Measurements from ENCODE around the gene CISH. TPM values are rescaled to one million over a fixed set of nuclear protein-coding genes. Genes with fewer than 3 reads are reported as not detected.

Gene CISH
- total RNA-seq, 1 donor from 2014 or later, result 4.7 TPM

DNA sequence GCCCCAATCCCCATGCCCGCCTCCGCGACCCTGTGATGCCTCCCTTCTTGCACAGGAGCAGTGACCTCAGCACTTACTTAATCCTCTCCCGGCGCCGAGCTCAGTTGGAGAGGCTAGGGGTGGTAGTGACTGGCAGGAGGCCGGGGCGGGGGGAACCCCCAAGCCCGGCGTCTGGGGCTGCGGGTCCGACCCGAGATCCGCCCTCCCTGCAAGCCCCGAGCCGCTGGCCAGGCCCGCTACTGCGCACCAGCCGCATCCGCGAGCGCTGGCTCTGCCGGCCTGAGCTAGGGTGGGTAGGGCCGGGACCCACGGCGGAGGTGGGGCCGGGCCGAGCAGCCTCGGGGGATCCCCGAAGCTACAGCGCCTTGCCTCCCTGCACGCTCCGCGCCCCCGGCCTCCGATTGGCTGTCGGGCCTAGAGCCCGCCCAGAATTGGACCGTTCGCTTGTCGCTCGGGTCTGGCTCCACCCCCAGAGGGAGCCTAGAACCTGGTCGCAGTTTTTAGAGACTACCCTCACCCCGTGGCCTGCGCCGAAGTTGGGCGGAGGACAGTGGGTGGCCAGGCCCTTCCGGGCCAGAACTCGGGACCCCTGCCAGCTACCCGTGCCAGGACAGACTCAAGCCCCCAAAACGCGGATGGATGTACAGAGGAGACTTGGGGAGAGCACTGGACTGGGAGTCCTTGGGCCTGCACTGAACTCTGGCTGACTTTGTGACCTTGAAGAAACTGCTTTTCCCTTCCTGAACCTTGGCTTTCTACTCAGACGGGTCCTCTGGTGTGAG lies 44.0 kb downstream of the CISH start, which contains the start of gene C3orf18:
Gene C3orf18 (minus strand): TSS at position 362 of the 782 bp plus-strand sequence. CDS start 2,048 bp downstream, outside the sequence.
- H3K9ac ChIP-seq (ENCODE audit: low read depth in 1 of 3, low read length in 3 of 3), result peak within 1 kb of the TSS; percentile 79 to 96 (median 94)
- H3K36me3 ChIP-seq (ENCODE audit: control insufficient read depth in 3 of 3, insufficient read depth in 3 of 3, low read length in 3 of 3), result peaks cover 0 to 9% (median 4%) of the 10 kb centered on the region in 3 donors
- peak within 1 kb of the TSS; percentile 85 for H3K27ac ChIP-seq (ENCODE audit: low read depth, low read length)
- H3K4me1 ChIP-seq (ENCODE audit: control insufficient read depth in 3 of 3, insufficient read depth in 3 of 3, low read length in 3 of 3), result peaks cover 32 to 40% (median 34%) of the 10 kb centered on the region in 3 donors
- H3K27me3 ChIP-seq (ENCODE audit: control insufficient read depth in 3 of 3, insufficient read depth in 3 of 3, low read length in 3 of 3), result no peaks in the 10 kb centered on the region
- H3K9me3 ChIP-seq (ENCODE audit: control insufficient read depth in 3 of 3, low read length in 3 of 3), result no peaks in the 10 kb centered on the region
- peak within 1 kb of the TSS; percentile 97 to 100 (median 99) for H3K4me3 ChIP-seq (ENCODE audit: low read length in 3 of 3)

GRCh38 chr3:50567011-50567385 lies 44.6 kb downstream of the CISH start:
- Histone ChIP-seq H3K4me3 (ENCODE audit: low read length in 3 of 3) (peak overlapping the region; percentile 97 to 100 (median 99)), H3K27ac (ENCODE audit: low read depth, low read length) (peak overlapping the region; percentile 85), H3K27me3 (ENCODE audit: control insufficient read depth in 3 of 3, insufficient read depth in 3 of 3, low read length in 3 of 3) (no peaks in the 10 kb centered on the region), H3K36me3 (ENCODE audit: control insufficient read depth in 3 of 3, insufficient read depth in 3 of 3, low read length in 3 of 3) (peaks cover 0 to 8% (median 4%) of the 10 kb centered on the region in 3 donors), H3K9ac (ENCODE audit: low read depth in 1 of 3, low read length in 3 of 3) (peak overlapping the region; percentile 72 to 96 (median 79)), H3K9me3 (ENCODE audit: control insufficient read depth in 3 of 3, low read length in 3 of 3) (no peaks in the 10 kb centered on the region), H3K4me1 (ENCODE audit: control insufficient read depth in 3 of 3, insufficient read depth in 3 of 3, low read length in 3 of 3) (peaks cover 27 to 36% (median 29%) of the 10 kb centered on the region in 3 donors)

DNA sequence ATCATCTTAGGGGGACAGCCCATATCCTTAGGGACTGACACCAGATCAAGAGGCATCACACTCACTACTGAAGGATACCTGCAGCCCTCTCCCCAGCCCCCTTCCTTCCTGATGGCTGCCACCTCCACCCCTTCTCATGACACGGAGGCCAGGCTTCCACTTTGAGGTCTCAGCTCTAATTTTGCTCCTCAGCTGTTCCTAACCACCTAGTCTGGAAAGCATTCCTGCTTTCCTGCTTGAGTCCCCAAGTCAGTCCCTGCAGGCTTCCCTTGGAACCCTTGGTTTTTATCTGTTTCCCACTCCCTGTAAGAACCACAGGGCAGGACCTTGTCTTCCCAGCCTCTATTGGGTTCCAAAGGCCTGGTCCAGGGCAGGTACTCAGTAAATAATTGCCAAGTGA lies 47.3 kb downstream of the CISH start:
- no peaks in the 10 kb centered on the region for H3K27me3 ChIP-seq (ENCODE audit: control insufficient read depth in 3 of 3, insufficient read depth in 3 of 3, low read length in 3 of 3)
- H3K36me3 ChIP-seq (ENCODE audit: control insufficient read depth in 3 of 3, insufficient read depth in 3 of 3, low read length in 3 of 3), result peaks cover 4 to 14% (median 4%) of the 10 kb centered on the region in 3 donors
- no peak overlapping the region for H3K4me3 ChIP-seq (ENCODE audit: low read length in 3 of 3)
- H3K9me3 ChIP-seq (ENCODE audit: control insufficient read depth in 3 of 3, low read length in 3 of 3), result no peaks in the 10 kb centered on the region
- peak overlapping the region in 1 of 3 donors; percentile 16 for H3K9ac ChIP-seq (ENCODE audit: low read depth in 1 of 3, low read length in 3 of 3)
- H3K27ac ChIP-seq (ENCODE audit: low read depth, low read length), result no peak overlapping the region
- peaks cover 18 to 21% (median 20%) of the 10 kb centered on the region in 3 donors for H3K4me1 ChIP-seq (ENCODE audit: control insufficient read depth in 3 of 3, insufficient read depth in 3 of 3, low read length in 3 of 3)

DNA sequence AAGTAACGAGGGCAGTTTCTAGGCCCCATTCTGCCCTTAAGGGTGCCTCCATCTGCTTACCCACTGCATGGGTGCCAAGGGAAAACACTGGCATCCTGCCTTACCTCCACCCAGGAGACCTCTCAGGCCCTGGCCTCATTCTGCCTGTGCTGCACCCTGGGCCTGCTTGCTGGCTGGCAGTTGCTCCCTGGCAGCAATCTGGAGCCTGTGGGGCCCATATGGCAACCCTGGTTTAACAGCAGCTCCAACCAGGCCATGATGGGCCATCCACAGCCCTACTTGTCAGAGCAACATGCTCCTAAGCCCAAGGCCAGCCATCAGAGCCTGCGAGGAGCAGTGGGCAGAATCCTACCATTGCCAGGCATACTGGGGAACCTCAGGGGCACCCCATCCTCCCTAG lies 47.7 kb downstream of the CISH start:
- H3K27me3 ChIP-seq (ENCODE audit: control insufficient read depth in 3 of 3, insufficient read depth in 3 of 3, low read length in 3 of 3), result no peaks in the 10 kb centered on the region
- H3K27ac ChIP-seq (ENCODE audit: low read depth, low read length), result no peak overlapping the region
- peaks cover 18 to 21% (median 20%) of the 10 kb centered on the region in 3 donors for H3K4me1 ChIP-seq (ENCODE audit: control insufficient read depth in 3 of 3, insufficient read depth in 3 of 3, low read length in 3 of 3)
- H3K4me3 ChIP-seq (ENCODE audit: low read length in 3 of 3), result no peak overlapping the region
- no peaks in the 10 kb centered on the region for H3K9me3 ChIP-seq (ENCODE audit: control insufficient read depth in 3 of 3, low read length in 3 of 3)
- H3K36me3 ChIP-seq (ENCODE audit: control insufficient read depth in 3 of 3, insufficient read depth in 3 of 3, low read length in 3 of 3), result peaks cover 4 to 14% (median 4%) of the 10 kb centered on the region in 3 donors
- no peak overlapping the region for H3K9ac ChIP-seq (ENCODE audit: low read depth in 1 of 3, low read length in 3 of 3)

- H3K4me3 ChIP-seq (ENCODE audit: low read length in 3 of 3), result no peak overlapping the region
- H3K27ac ChIP-seq (ENCODE audit: low read depth, low read length), result no peak overlapping the region
- H3K9ac ChIP-seq (ENCODE audit: low read depth in 1 of 3, low read length in 3 of 3), result no peak overlapping the region
- no peaks in the 10 kb centered on the region for H3K27me3 ChIP-seq (ENCODE audit: control insufficient read depth in 3 of 3, insufficient read depth in 3 of 3, low read length in 3 of 3)
- H3K4me1 ChIP-seq (ENCODE audit: control insufficient read depth in 3 of 3, insufficient read depth in 3 of 3, low read length in 3 of 3), result peaks cover 12 to 14% (median 14%) of the 10 kb centered on the region in 3 donors
- no peaks in the 10 kb centered on the region for H3K9me3 ChIP-seq (ENCODE audit: control insufficient read depth in 3 of 3, low read length in 3 of 3)
- peaks cover 4 to 17% (median 4%) of the 10 kb centered on the region in 3 donors for H3K36me3 ChIP-seq (ENCODE audit: control insufficient read depth in 3 of 3, insufficient read depth in 3 of 3, low read length in 3 of 3)
Measured at GRCh38 chr3:50562861-50563260, 48.7 kb downstream of the CISH start.

GRCh38 chr3:50559702-50560101 lies 51.9 kb downstream of the CISH start:
- Histone ChIP-seq H3K4me1 (ENCODE audit: control insufficient read depth in 3 of 3, insufficient read depth in 3 of 3, low read length in 3 of 3) (peaks cover 0 to 2% (median 0%) of the 10 kb centered on the region in 3 donors), H3K4me3 (ENCODE audit: low read length in 3 of 3) (no peak overlapping the region), H3K9me3 (ENCODE audit: control insufficient read depth in 3 of 3, low read length in 3 of 3) (no peaks in the 10 kb centered on the region), H3K27me3 (ENCODE audit: control insufficient read depth in 3 of 3, insufficient read depth in 3 of 3, low read length in 3 of 3) (no peaks in the 10 kb centered on the region), H3K9ac (ENCODE audit: low read depth in 1 of 3, low read length in 3 of 3) (no peak overlapping the region), H3K27ac (ENCODE audit: low read depth, low read length) (no peak overlapping the region), H3K36me3 (ENCODE audit: control insufficient read depth in 3 of 3, insufficient read depth in 3 of 3, low read length in 3 of 3) (peaks cover 4 to 12% (median 4%) of the 10 kb centered on the region in 3 donors)

DNA sequence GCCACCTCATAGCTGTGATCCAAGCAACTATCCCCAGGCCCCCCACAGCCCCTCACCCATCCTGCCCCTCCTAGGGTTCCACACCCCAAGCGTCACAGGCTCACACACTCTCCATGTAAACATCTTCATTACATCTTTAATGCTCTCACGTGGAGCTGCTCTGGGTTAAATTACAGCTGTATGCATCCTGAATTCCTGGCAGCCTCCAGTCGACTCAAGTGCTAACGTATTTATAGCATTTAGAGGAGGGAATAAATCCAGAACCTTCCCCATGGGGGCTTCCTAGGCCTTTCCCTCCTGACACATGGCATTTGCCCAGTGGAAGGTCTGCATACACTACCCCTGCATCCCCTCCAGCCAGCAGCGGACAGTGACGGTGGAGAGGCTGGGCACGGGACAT lies 53.7 kb downstream of the CISH start:
- Histone ChIP-seq H3K9me3 (ENCODE audit: control insufficient read depth in 3 of 3, low read length in 3 of 3) (no peaks in the 10 kb centered on the region), H3K4me3 (ENCODE audit: low read length in 3 of 3) (no peak overlapping the region), H3K27me3 (ENCODE audit: control insufficient read depth in 3 of 3, insufficient read depth in 3 of 3, low read length in 3 of 3) (peaks cover 0 to 3% (median 0%) of the 10 kb centered on the region in 3 donors), H3K27ac (ENCODE audit: low read depth, low read length) (no peak overlapping the region), H3K36me3 (ENCODE audit: control insufficient read depth in 3 of 3, insufficient read depth in 3 of 3, low read length in 3 of 3) (peaks cover 0 to 9% (median 4%) of the 10 kb centered on the region in 3 donors), H3K9ac (ENCODE audit: low read depth in 1 of 3, low read length in 3 of 3) (no peak overlapping the region), H3K4me1 (ENCODE audit: control insufficient read depth in 3 of 3, insufficient read depth in 3 of 3, low read length in 3 of 3) (peaks cover 0 to 2% (median 0%) of the 10 kb centered on the region in 3 donors)

GRCh38 chr3:50557106-50557505 lies 54.5 kb downstream of the CISH start:
- H3K9ac ChIP-seq (ENCODE audit: low read depth in 1 of 3, low read length in 3 of 3), result no peak overlapping the region
- no peak overlapping the region for H3K4me3 ChIP-seq (ENCODE audit: low read length in 3 of 3)
- H3K27ac ChIP-seq (ENCODE audit: low read depth, low read length), result no peak overlapping the region
- peaks cover 0 to 3% (median 0%) of the 10 kb centered on the region in 3 donors for H3K27me3 ChIP-seq (ENCODE audit: control insufficient read depth in 3 of 3, insufficient read depth in 3 of 3, low read length in 3 of 3)
- no peaks in the 10 kb centered on the region for H3K9me3 ChIP-seq (ENCODE audit: control insufficient read depth in 3 of 3, low read length in 3 of 3)
- peaks cover 0 to 2% (median 0%) of the 10 kb centered on the region in 3 donors for H3K4me1 ChIP-seq (ENCODE audit: control insufficient read depth in 3 of 3, insufficient read depth in 3 of 3, low read length in 3 of 3)
- peaks cover 0 to 9% (median 4%) of the 10 kb centered on the region in 3 donors for H3K36me3 ChIP-seq (ENCODE audit: control insufficient read depth in 3 of 3, insufficient read depth in 3 of 3, low read length in 3 of 3)
